Lung (tissue), 12 donors: ENCODE results near the gene ZIC2. TPM values are rescaled to one million over a fixed set of nuclear protein-coding genes. Genes with fewer than 3 reads are reported as not detected.

ENCODE experiments used
- ATAC-seq: fragments of 200-7000 bp; cut with Tn5 transposase; one replicate; pipeline ENCODE4 v1.9.1; 2020; ENCODE audit warnings: moderate number of reproducible peaks; ENCODE audit not compliant: insufficient read depth, low FRiP score
- DNase-seq, 3 donors: peaks; one replicate each; pipeline ENCODE4 v3.0.0-alpha.2; 2013 to 2017
- H3K27ac ChIP-seq, 2 donors: one replicate each; pipeline ENCODE4 v1.5.1; 2013; ENCODE audit warnings: mild to moderate bottlenecking in 2 of 2, moderate library complexity in 2 of 2, control low read depth in 1 of 2, inconsistent platforms in 1 of 2, low read depth in 1 of 2, low read length in 1 of 2
- H3K27me3 ChIP-seq, 3 donors: one replicate each; pipeline ENCODE4 v1.5.1; 2013; ENCODE audit warnings: low read length in 2 of 3; ENCODE audit not compliant: control insufficient read depth in 3 of 3, insufficient read depth in 3 of 3
- H3K36me3 ChIP-seq, 4 donors: one replicate each; pipeline ENCODE4 v1.5.1; 2013; ENCODE audit warnings: low read length in 4 of 4, mild to moderate bottlenecking in 1 of 4, moderate library complexity in 1 of 4; ENCODE audit not compliant: control insufficient read depth in 4 of 4, insufficient read depth in 4 of 4
- H3K4me1 ChIP-seq, 5 donors: one replicate each; pipeline ENCODE4 v1.5.1; 2013; ENCODE audit warnings: low read length in 5 of 5, mild to moderate bottlenecking in 2 of 5, moderate library complexity in 1 of 5; ENCODE audit not compliant: control insufficient read depth in 5 of 5, insufficient read depth in 5 of 5
- H3K4me3 ChIP-seq: one replicate; pipeline ENCODE4 v1.5.1; 2013; ENCODE audit warnings: mild to moderate bottlenecking, control low read depth, moderate library complexity
- H3K9ac ChIP-seq, 2 donors: one replicate each; pipeline ENCODE4 v1.5.1; 2013; ENCODE audit warnings: low read length in 2 of 2, control low read depth in 1 of 2; ENCODE audit not compliant: insufficient read depth in 1 of 2
- H3K9me3 ChIP-seq, 4 donors: one replicate each; pipeline ENCODE4 v1.5.1; 2013; ENCODE audit warnings: low read length in 3 of 4, mild to moderate bottlenecking in 1 of 4, moderate library complexity in 1 of 4; ENCODE audit not compliant: control insufficient read depth in 4 of 4, insufficient read depth in 3 of 4
- WGBS, 2 donors: extraction: QIAGEN DNeasy Blood & Tissue Kit; methylation state at CpG; one replicate each; pipeline ENCODE4 v1.1.7; 2013; 5-methylcytosine and 5-hydroxymethylcytosine counted together
- polyA plus RNA-seq, 2 donors: library from polyadenylated mRNA; stranded (reverse); fragments of 200-250 nt; gene quantifications; one replicate each; pipeline ENCODE4 v1.2.1, GENCODE V29; 2013
- total RNA-seq, 2 donors: library from RNA; depleted of rRNA in 1 of 2; stranded (reverse); fragments of >200 nt in 1 of 2; gene quantifications; one replicate each; pipeline ENCODE4 v1.2.1, GENCODE V29; 2014 to 2021
- TF ChIP-seq, protein P1 (sequence below): IDR thresholded peaks from 2 replicates; pipeline ENCODE4 v1.5.1; 2012; ENCODE audit warnings: mild to moderate bottlenecking; ENCODE audit errors: control extremely low read depth, extremely low read depth
- donor health status: control.
- donor health status: control.
- donor health status: Bipolar disorder and iron deficiency.
- donor health status: healthy.
- donor health status: DM: yes; HTN: yes; CAD: no.

ZIC2 gene
- total and polyA plus RNA-seq, 4 donors: 0.06 TPM; not detected in 3

DNA sequence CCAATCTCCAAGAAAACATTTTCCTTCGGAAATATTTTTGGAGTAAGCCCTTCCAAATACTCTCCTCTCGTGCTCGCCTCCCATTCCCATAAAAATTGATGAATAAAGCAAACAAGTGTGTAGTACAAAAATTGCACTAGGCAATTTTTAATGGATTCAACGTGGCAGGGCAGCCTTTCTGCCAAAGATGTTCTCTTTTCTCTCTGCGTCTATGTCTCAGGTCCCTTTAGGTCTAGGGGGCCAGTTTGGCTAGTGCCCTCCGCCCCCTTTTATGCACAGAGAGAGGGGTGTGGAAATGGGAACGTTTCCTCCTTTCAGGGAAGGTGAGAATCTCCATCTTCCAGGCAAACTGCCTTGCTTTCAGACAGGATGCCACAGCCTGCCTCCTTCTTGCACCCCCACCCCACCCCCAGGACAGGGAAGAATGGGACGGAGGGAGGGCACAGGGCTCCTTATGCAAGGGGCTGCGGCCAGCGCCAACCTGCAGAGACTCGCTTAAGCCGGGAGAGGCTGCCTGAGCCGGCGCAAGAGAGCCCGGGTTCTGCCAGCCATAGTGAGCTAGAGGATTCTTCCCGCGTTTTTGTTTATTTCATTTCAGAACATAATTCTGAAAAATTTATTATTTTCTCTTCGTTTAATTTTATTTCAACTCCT is 2.7 kb upstream of the ZIC2 start:
- Histone ChIP-seq H3K27ac (no peak overlapping the region), H3K36me3 (no peaks in the 10 kb centered on the region), H3K4me1 (peaks cover 0 to 21% (median 0%) of the 10 kb centered on the region in 5 donors), H3K4me3 (no peak overlapping the region), H3K27me3 (peaks cover 30 to 77% (median 71%) of the 10 kb centered on the region in 3 donors), H3K9ac (no peak overlapping the region), H3K9me3 (peaks cover 0 to 22% (median 0%) of the 10 kb centered on the region in 4 donors)
- TF ChIP-seq, protein P1, sequence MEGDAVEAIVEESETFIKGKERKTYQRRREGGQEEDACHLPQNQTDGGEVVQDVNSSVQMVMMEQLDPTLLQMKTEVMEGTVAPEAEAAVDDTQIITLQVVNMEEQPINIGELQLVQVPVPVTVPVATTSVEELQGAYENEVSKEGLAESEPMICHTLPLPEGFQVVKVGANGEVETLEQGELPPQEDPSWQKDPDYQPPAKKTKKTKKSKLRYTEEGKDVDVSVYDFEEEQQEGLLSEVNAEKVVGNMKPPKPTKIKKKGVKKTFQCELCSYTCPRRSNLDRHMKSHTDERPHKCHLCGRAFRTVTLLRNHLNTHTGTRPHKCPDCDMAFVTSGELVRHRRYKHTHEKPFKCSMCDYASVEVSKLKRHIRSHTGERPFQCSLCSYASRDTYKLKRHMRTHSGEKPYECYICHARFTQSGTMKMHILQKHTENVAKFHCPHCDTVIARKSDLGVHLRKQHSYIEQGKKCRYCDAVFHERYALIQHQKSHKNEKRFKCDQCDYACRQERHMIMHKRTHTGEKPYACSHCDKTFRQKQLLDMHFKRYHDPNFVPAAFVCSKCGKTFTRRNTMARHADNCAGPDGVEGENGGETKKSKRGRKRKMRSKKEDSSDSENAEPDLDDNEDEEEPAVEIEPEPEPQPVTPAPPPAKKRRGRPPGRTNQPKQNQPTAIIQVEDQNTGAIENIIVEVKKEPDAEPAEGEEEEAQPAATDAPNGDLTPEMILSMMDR: no peak
- 3 to 7% methylated on average over 18 of the region's 18 CpGs for WGBS, 2 donors
- DNase-seq (peak in 2 of 3 donors; percentile 11 to 24), ATAC-seq (no peak)

DNA sequence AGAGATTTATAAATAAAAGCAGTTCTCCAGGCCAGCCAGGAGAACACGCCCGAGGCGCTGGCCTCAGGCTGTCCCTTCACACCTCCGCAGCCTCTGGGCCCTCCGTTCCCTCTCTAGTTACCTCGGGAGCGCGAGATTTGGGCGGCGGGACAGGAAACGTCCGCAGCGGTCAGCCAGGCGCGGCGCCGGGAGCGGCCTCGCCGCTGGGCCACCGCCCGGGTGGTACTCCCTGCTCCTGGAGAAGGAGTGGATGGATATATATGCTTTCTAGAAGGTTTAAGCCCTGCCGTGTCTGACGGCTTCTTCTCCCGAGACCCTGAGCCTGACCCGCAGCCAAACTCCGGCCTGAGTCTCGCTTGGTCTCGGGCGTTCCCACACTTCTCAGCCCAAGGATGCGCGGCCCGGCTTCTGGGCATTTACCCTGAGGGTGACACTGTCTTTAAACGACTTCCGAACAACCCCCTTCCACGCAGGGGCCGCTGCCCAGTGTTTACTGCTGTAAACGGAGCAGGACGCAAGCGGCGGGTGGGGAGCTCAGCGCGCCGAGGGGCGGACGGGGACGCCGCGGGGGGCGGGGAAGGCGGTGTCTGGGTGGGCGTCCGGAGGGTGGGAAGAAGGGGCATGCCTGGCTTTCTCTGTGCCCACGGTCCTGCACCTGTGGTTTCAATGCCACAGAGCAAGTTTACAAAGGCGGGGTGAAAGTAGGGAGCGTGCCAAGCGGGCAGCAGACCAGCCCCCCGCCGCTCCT is 2.0 kb upstream of the ZIC2 start:
- Histone ChIP-seq H3K27ac (no peak overlapping the region), H3K9ac (no peak overlapping the region), H3K4me3 (no peak overlapping the region), H3K4me1 (peaks cover 0 to 21% (median 0%) of the 10 kb centered on the region in 5 donors), H3K27me3 (peaks cover 31 to 77% (median 71%) of the 10 kb centered on the region in 3 donors), H3K9me3 (peaks cover 0 to 23% (median 0%) of the 10 kb centered on the region in 4 donors), H3K36me3 (no peaks in the 10 kb centered on the region)
- WGBS, 2 donors: 5% methylated on average over 49 to 59 of the region's 59 CpGs
- DNase-seq (peak in 2 of 3 donors; percentile 26 to 30), ATAC-seq (no peak)
- TF ChIP-seq, protein P1: no peak

DNA sequence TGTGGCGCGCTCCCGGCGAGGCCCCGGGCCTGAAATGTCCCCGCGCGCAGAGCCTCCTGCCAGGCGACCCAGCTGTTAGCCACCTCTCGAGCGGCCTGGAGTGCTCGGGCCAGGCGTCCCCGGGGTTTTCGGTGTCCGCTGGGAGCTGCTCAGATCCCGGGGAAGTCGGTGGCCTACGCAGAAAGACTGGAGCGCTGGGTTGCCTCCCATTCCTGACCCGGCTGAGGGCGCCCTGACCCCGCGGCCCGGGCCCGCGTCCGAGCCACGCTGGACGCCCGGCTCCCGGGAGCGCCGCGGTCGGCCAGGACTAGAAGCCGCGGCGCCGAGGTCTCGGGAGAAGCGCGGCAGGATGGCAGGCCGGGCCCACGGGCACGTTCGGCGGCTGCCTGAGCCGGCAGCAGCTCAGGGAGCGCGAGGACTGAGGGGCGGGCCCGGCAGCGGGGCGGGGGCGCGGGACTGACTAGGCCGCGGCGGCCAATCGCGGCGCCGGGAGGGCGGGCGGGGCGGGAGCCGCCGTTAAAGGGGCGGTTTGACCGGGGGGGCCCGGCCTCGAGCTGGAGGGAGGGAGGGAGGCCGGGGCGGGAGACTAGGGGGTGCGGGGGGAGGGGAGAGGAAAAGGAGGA is 1.3 kb upstream of the ZIC2 start:
- Histone ChIP-seq H3K27me3 (peaks cover 28 to 75% (median 67%) of the 10 kb centered on the region in 3 donors), H3K9me3 (peaks cover 0 to 26% (median 0%) of the 10 kb centered on the region in 4 donors), H3K4me1 (peaks cover 0 to 21% (median 0%) of the 10 kb centered on the region in 5 donors), H3K9ac (no peak overlapping the region), H3K27ac (no peak overlapping the region), H3K4me3 (no peak overlapping the region), H3K36me3 (no peaks in the 10 kb centered on the region)
- 0 to 2% methylated on average over 57 to 75 of the region's 76 CpGs for WGBS, 2 donors
- TF ChIP-seq, protein P1: no peak
- peak; percentile 69 for ATAC-seq
- peak; percentile 65 to 73 (median 68) for DNase-seq
